Gastroesophageal sphincter (tissue), 4 donors: Measurements from ENCODE around the gene USP25. TPM values are rescaled to one million over a fixed set of nuclear protein-coding genes. Genes with fewer than 3 reads are reported as not detected.

ENCODE experiments used
- ATAC-seq: fragments of 150-250 bp; one replicate; pipeline ENCODE4 v1.9.1; 2016; ENCODE audit warnings: mild to moderate bottlenecking, moderate library complexity
- H3K27ac ChIP-seq, 4 donors: fragments of 200-600 bp; sonication (generic) in 3 of 4; 1 replicate in 3 of 4; 2 replicates in 1 of 4; pipeline ENCODE4 v1.5.1; 2016 to 2019
- H3K27me3 ChIP-seq: fragments of 200-600 bp; sonication (generic); one replicate; pipeline ENCODE4 v1.5.1; 2019
- H3K36me3 ChIP-seq, 2 donors: fragments of 200-600 bp; sonication (generic); one replicate each; pipeline ENCODE4 v1.5.1; 2019; ENCODE audit warnings: control low read depth in 1 of 2
- H3K4me1 ChIP-seq, 3 donors: fragments of 200-600 bp; sonication (generic); 1 replicate in 2 of 3; 2 replicates in 1 of 3; pipeline ENCODE4 v1.5.1; 2016 to 2019; ENCODE audit warnings: control low read depth in 2 of 3
- H3K4me3 ChIP-seq, 2 donors: fragments of 200-600 bp; sonication (generic); one replicate each; pipeline ENCODE4 v1.5.1; 2019; ENCODE audit warnings: mild to moderate bottlenecking in 1 of 2, moderate library complexity in 1 of 2
- H3K9me3 ChIP-seq, 3 donors: fragments of 200-600 bp; sonication (generic); one replicate each; pipeline ENCODE4 v1.5.1; 2017 to 2019; ENCODE audit warnings: control low read depth in 2 of 3
- CTCF ChIP-seq, 4 experiments: fragments of 200-600 bp in 2 of 4; fragments of 450-650 bp in 2 of 4; sonication (generic) in 1 of 4; IDR thresholded peaks; one replicate each; pipeline ENCODE4 v1.5.1; 2017 to 2019; ENCODE audit warnings: antibody characterized with exemption in 4 of 4, mild to moderate bottlenecking in 2 of 4, moderate library complexity in 2 of 4
- EP300 ChIP-seq: sonication (generic); formaldehyde crosslinking; IDR thresholded peaks from one replicate; pipeline ENCODE4 v1.6.1; 2017; ENCODE audit warnings: antibody characterized with exemption, mild to moderate bottlenecking
- POLR2A ChIP-seq, 2 donors: fragments of 450-650 bp; IDR thresholded peaks; one replicate each; pipeline ENCODE4 v1.6.1; 2017; ENCODE audit warnings: antibody characterized with exemption in 2 of 2, mild to moderate bottlenecking in 2 of 2, moderate library complexity in 1 of 2
- POLR2AphosphoS5 ChIP-seq: sonication (generic); formaldehyde crosslinking; IDR thresholded peaks from one replicate; pipeline ENCODE4 v1.6.1; 2017; ENCODE audit warnings: antibody characterized with exemption
- WGBS, 2 donors: methylation state at CpG; one replicate each; pipeline ENCODE4 v1.1.5; 2018; ENCODE audit warnings: low coverage in 1 of 2; 5-methylcytosine and 5-hydroxymethylcytosine counted together
- total RNA-seq, 4 donors: library from RNA; depleted of rRNA; stranded (reverse); fragments of >200 nt; gene quantifications; one replicate each; pipeline ENCODE4 v1.1.0, GENCODE V29; 2016

USP25 gene
- total RNA-seq, 4 donors from 2014 or later = 51.2 to 77.3 (median 59.5) TPM

DNA sequence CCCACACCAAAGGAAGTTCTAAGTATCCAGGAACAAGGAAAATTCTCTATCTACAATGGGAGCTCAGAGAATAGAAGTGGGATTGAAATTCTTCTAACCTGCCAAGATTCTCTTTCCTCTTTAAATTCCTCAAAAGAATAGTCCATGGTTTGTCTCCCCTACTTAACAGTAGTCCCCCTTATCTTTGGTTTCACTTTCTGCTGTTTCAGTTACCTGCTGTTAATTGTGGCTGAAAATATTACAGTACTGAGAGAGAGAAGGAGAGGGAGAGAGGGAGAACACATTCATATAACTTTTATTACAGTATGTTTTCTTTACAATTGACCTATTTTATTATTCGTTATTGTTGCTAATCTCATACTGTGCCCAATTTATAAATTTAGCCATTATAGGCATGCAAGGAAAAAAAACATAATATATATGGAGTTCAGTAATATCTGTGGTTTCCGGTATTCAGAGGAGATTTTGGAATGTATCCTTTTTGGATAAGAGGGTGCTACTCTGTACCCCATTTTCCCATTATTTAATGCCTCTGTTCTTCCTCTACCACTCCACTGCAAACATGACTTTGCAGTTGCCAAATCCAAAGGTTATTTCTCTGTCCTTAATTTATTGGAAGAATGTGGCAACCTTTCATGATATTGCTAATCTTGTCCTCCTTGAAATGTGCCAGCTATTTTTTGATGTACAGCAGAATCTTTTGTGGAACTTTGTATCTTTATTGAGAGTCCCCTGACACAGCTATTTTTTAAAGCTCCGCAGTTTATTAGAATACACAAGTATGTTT lies 68.0 kb downstream of the USP25 start:
- Histone ChIP-seq H3K27me3 (no peaks in the 10 kb centered on the region), H3K4me1 (peaks cover 0 to 32% (median 0%) of the 10 kb centered on the region in 3 donors), H3K36me3 (no peaks in the 10 kb centered on the region), H3K4me3 (no peak overlapping the region), H3K9me3 (no peaks in the 10 kb centered on the region), H3K27ac (no peak overlapping the region)
- no peak for TF ChIP-seq EP300
- no peak for TF ChIP-seq CTCF (IDR thresholded peaks at IDR 0.05)
- no peak for TF ChIP-seq POLR2AphosphoS5
- no peak for TF ChIP-seq POLR2A (IDR thresholded peaks at IDR 0.05)
- 85 to 96% methylated on average over 3 of the region's 3 CpGs for WGBS, 2 donors
- ATAC-seq = no peak

DNA sequence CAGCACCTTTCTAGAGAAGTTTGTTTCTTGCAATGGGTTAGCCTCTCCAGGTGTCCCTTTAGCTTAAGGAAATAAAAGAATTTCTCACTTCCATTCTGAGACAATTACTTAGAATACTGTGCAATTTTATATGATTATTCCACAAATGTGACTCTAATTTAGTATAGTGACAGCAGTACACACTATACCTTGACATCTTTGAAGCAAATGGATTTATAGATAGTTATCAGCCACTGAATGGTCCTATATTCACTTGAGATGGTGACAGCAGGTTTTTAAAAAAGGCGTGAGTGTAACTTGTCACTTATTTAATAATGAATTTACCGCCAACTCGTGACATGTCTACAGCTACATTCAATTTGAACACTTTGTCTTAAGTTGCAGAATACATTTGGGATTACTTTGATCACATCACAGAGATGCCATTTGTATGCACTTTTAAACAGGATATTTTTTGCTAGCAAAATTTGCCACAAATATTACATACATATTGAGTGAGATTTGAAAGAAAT lies 71.6 kb downstream of the USP25 start:
- TF ChIP-seq EP300 = no peak
- no peak for TF ChIP-seq CTCF (IDR thresholded peaks at IDR 0.05)
- TF ChIP-seq POLR2A (IDR thresholded peaks at IDR 0.05) = no peak
- TF ChIP-seq POLR2AphosphoS5 = no peak
- Histone ChIP-seq H3K27ac (no peak overlapping the region), H3K4me1 (peaks cover 0 to 26% (median 0%) of the 10 kb centered on the region in 3 donors), H3K4me3 (no peak overlapping the region), H3K27me3 (no peaks in the 10 kb centered on the region), H3K36me3 (no peaks in the 10 kb centered on the region), H3K9me3 (no peaks in the 10 kb centered on the region)
- ATAC-seq = no peak
- WGBS, 2 donors = 93 to 100% methylated on average over 3 of the region's 3 CpGs

DNA sequence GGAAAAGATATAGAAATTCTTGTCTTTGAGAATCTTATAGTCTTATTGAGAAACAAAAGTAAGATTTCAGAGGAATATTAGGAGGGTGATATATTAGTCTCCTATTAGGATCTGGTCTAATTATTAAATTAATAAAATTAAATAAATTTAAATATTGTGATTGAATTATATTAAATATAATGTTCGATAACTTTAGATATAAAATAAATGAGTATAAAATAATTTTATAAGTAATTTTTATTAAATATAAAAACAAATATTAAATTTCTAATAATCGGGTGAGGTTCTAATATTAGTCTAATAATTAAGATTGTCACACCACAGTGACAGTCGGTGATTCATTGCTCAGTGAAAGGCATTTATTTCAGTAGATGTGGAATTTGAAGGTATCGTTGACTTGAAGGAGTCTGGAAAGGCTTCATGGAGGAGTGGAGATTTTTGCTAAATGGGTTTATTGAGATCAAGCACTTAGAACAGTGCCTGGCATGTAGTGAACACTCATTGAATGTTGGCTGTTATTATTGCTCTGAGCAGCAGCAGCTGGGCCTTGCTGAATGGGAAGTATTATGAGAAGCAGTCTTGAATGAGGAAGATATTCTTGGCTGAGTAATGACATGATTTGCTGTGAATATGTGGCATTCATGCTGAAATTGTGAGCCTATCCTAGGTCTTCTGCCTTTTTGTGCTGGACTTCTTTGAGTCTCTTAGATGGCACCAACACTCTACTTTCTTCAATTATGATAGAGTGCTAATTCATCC lies 74.6 kb downstream of the USP25 start:
- Histone ChIP-seq H3K36me3 (peaks cover 0 to 8% of the 10 kb centered on the region in 2 donors), H3K9me3 (no peaks in the 10 kb centered on the region), H3K4me3 (no peak overlapping the region), H3K27me3 (no peaks in the 10 kb centered on the region), H3K4me1 (peaks cover 0 to 20% (median 0%) of the 10 kb centered on the region in 3 donors), H3K27ac (no peak overlapping the region)
- ATAC-seq = no peak
- TF ChIP-seq CTCF (IDR thresholded peaks at IDR 0.05) (no peak), POLR2AphosphoS5 (no peak), EP300 (no peak), POLR2A (IDR thresholded peaks at IDR 0.05) (no peak)
- 82 to 94% methylated on average over 4 of the region's 4 CpGs for WGBS, 2 donors

- no peaks in the 10 kb centered on the region for H3K9me3 ChIP-seq
- no peak for ATAC-seq
- peaks cover 0 to 14% of the 10 kb centered on the region in 2 donors for H3K36me3 ChIP-seq
- TF ChIP-seq POLR2A (IDR thresholded peaks at IDR 0.05) = no peak
- no peak for TF ChIP-seq CTCF (IDR thresholded peaks at IDR 0.05)
- TF ChIP-seq POLR2AphosphoS5 = no peak
- TF ChIP-seq EP300 = no peak
- no peak overlapping the region for H3K4me3 ChIP-seq
- WGBS, 2 donors = 85 to 97% methylated on average over 5 to 6 of the region's 7 CpGs
- H3K27ac ChIP-seq = no peak overlapping the region
- H3K27me3 ChIP-seq = no peaks in the 10 kb centered on the region
- no peaks in the 10 kb centered on the region for H3K4me1 ChIP-seq
These were observed 79.3 kb downstream of the USP25 start for GRCh38 chr21:15809065-15809464.
